ENCODE data around the gene SLC46A1.

SLC46A1 gene

DNA sequence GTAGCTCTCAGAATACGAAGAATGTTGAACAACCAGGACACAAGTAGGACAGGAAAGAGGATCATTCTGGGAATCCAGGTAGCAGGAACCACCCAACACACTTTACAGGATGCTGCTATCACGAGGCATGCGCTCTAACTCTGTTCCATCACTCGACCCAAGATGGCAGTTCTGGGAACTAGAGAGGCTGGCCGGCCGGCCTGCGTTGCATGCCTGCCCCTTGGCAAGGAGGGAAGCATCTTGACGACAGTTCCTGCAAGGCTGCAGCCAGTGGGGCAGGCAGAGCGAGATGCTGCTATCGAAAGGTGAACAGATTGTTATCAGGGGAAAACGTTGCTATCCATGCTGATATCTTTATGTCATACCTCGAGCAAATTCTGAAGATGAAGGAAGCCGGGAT, 19.2 kb upstream of the SLC46A1 start:
- Histone ChIP-seq H3K4me1 (ENCODE audit: control insufficient read depth, insufficient read depth, low read length) (peaks cover 4% of the 10 kb centered on the region), H3K9me3 (ENCODE audit: control insufficient read depth, low read length) (no peaks in the 10 kb centered on the region), H3K4me3 (ENCODE audit: insufficient read depth, low read depth, low read length) (no peak overlapping the region), H3K36me3 (ENCODE audit: control insufficient read depth, insufficient read depth, low read length) (no peaks in the 10 kb centered on the region), H3K27me3 (ENCODE audit: control insufficient read depth, insufficient read depth, low read length, poor library complexity, severe bottlenecking) (no peaks in the 10 kb centered on the region), H3K27ac (ENCODE audit: insufficient read depth, low read depth, low read length, poor library complexity, severe bottlenecking) (no peak overlapping the region)
- 91 to 92% methylated on average over 13 of the region's 13 CpGs for WGBS, 2 experiments

DNA sequence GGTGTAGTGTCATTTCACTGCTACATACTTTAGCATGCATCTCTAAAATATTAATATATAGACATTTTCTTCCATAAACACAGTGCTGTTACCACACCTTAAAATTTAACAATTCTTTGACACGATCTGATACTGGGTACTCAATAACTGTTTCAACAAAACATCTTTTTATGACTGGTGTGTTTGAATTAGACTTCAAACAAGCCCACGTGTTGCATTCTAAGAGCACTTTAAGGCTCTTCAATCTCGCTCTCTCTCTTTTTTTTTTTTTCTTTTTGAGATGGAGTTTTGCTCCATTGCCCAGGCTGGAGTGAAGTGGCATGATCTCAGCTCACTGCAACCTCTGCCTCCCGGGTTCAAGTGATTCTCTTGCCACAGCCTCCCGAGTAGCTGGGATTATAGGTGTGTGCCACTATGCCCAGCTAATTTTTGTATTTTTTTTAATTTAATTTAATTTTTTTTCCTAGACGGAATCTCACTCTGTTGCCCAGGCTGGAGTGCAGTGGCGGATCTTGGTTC, 15.8 kb upstream of the SLC46A1 start:
- Histone ChIP-seq H3K27ac (ENCODE audit: insufficient read depth, low read depth, low read length, poor library complexity, severe bottlenecking) (no peak overlapping the region), H3K4me1 (ENCODE audit: control insufficient read depth, insufficient read depth, low read length) (peaks cover 4% of the 10 kb centered on the region), H3K36me3 (ENCODE audit: control insufficient read depth, insufficient read depth, low read length) (no peaks in the 10 kb centered on the region), H3K4me3 (ENCODE audit: insufficient read depth, low read depth, low read length) (no peak overlapping the region), H3K9me3 (ENCODE audit: control insufficient read depth, low read length) (no peaks in the 10 kb centered on the region), H3K27me3 (ENCODE audit: control insufficient read depth, insufficient read depth, low read length, poor library complexity, severe bottlenecking) (peaks cover 6% of the 10 kb centered on the region)
- 81 to 85% methylated on average over 7 of the region's 7 CpGs for WGBS, 2 experiments

DNA sequence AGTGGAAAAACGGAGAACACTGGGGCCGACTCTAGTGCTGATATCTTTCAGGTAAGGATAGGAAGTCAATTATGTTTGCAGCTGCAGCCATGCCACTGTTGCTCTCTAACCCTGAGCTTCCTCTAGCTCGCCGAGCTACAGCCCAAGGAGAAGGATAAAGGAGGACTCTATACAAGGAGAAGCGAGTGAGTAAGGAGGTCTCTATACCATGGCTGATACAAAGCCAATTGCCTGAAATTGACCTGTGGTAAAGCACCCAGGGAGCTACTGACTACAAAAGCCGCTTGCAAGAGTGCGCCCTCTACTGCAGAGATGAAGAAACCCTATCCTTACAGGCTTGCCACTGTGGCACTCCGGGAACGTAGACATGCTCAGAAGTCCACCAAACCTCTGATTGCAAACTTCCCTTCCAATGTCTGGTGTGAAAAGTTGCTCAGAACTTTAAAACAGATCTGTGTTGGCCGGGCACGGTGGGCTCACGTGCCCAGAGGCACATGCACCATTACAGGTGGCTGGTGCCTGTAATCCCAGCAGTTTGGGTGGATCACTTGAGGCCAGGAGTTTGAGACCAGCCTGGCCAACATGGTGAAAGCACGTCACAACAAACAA, 10.8 kb upstream of the SLC46A1 start:
- WGBS, 2 experiments, result 27 to 30% methylated on average over 13 of the region's 13 CpGs
- no peaks in the 10 kb centered on the region for H3K4me1 ChIP-seq (ENCODE audit: control insufficient read depth, insufficient read depth, low read length)
- no peaks in the 10 kb centered on the region for H3K9me3 ChIP-seq (ENCODE audit: control insufficient read depth, low read length)
- no peak overlapping the region for H3K27ac ChIP-seq (ENCODE audit: insufficient read depth, low read depth, low read length, poor library complexity, severe bottlenecking)
- peaks cover 20% of the 10 kb centered on the region for H3K27me3 ChIP-seq (ENCODE audit: control insufficient read depth, insufficient read depth, low read length, poor library complexity, severe bottlenecking)
- no peaks in the 10 kb centered on the region for H3K36me3 ChIP-seq (ENCODE audit: control insufficient read depth, insufficient read depth, low read length)
- no peak overlapping the region for H3K4me3 ChIP-seq (ENCODE audit: insufficient read depth, low read depth, low read length)

DNA sequence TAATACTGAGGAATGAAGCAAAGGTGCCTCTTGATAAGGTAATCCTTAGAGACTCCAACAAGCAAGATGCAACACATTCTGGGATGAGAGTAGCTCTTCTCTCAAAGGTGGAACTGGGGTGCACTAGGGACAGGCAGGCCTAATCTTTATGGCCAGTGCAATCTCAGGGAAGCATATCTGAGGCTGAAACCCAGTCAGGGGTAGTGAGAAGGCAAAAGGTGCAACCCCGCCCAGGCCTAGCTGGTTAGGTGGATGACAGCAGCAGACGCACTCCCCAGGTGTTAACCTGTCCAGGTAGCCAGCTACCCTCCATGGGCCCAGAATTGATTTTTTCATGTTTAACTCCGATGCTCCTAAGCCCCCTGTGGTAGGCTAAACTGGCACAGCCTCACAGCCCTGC, 9.9 kb upstream of the SLC46A1 start:
- WGBS, 2 experiments, result 88 to 93% methylated on average over 3 of the region's 3 CpGs
- peaks cover 20% of the 10 kb centered on the region for H3K27me3 ChIP-seq (ENCODE audit: control insufficient read depth, insufficient read depth, low read length, poor library complexity, severe bottlenecking)
- H3K9me3 ChIP-seq (ENCODE audit: control insufficient read depth, low read length), result no peaks in the 10 kb centered on the region
- H3K36me3 ChIP-seq (ENCODE audit: control insufficient read depth, insufficient read depth, low read length), result no peaks in the 10 kb centered on the region
- no peak overlapping the region for H3K4me3 ChIP-seq (ENCODE audit: insufficient read depth, low read depth, low read length)
- no peaks in the 10 kb centered on the region for H3K4me1 ChIP-seq (ENCODE audit: control insufficient read depth, insufficient read depth, low read length)
- no peak overlapping the region for H3K27ac ChIP-seq (ENCODE audit: insufficient read depth, low read depth, low read length, poor library complexity, severe bottlenecking)

DNA sequence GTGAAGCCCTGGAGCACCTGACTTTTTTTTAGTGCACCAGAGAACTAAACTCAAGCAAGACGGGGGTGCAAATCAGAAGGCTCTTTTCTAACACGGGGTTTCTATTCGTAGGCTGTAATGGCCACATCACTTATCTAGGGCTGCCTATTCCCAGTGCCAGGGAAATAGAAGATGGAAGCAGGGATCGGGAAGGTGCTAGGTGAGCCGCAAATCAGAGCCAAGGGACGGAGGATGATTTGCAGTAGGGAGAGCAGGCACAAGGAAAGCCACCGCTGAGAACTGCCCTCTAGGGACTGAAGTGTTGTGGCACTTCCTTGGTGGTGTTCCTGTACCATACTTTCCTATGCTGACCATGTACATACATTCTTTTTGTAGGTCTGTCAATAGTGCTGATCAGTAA, 7.8 kb upstream of the SLC46A1 start:
- no peak overlapping the region for H3K4me3 ChIP-seq (ENCODE audit: insufficient read depth, low read depth, low read length)
- H3K36me3 ChIP-seq (ENCODE audit: control insufficient read depth, insufficient read depth, low read length), result no peaks in the 10 kb centered on the region
- H3K4me1 ChIP-seq (ENCODE audit: control insufficient read depth, insufficient read depth, low read length), result no peaks in the 10 kb centered on the region
- H3K27ac ChIP-seq (ENCODE audit: insufficient read depth, low read depth, low read length, poor library complexity, severe bottlenecking), result no peak overlapping the region
- H3K27me3 ChIP-seq (ENCODE audit: control insufficient read depth, insufficient read depth, low read length, poor library complexity, severe bottlenecking), result peaks cover 20% of the 10 kb centered on the region
- 70% methylated on average over 7 of the region's 7 CpGs for WGBS, 2 experiments
- no peaks in the 10 kb centered on the region for H3K9me3 ChIP-seq (ENCODE audit: control insufficient read depth, low read length)

DNA sequence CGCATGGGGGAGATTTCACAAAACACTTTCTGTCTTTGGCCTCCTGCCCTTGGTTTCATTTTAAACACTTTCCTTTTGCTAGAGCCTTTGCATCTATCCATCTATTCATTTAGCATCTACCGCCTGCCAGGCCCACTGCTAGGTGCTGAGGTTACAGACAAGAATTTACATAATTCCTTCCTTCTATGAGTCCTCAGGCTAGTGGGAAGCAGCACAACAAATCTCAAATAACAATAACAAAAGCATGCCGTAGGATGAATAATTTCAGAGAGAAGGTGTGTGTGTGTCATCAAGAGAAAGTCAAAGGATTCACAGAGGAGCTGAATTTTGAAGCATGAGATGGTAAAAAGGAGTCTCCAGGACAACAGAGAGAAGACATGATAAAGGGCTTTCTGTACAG, 6.1 kb upstream of the SLC46A1 start:
- no peak overlapping the region for H3K4me3 ChIP-seq (ENCODE audit: insufficient read depth, low read depth, low read length)
- H3K27me3 ChIP-seq (ENCODE audit: control insufficient read depth, insufficient read depth, low read length, poor library complexity, severe bottlenecking), result peaks cover 17% of the 10 kb centered on the region
- peaks cover 10% of the 10 kb centered on the region for H3K4me1 ChIP-seq (ENCODE audit: control insufficient read depth, insufficient read depth, low read length)
- H3K9me3 ChIP-seq (ENCODE audit: control insufficient read depth, low read length), result no peaks in the 10 kb centered on the region
- H3K36me3 ChIP-seq (ENCODE audit: control insufficient read depth, insufficient read depth, low read length), result no peaks in the 10 kb centered on the region
- H3K27ac ChIP-seq (ENCODE audit: insufficient read depth, low read depth, low read length, poor library complexity, severe bottlenecking), result no peak overlapping the region
- 57 to 59% methylated on average over 3 of the region's 3 CpGs for WGBS, 2 experiments

DNA sequence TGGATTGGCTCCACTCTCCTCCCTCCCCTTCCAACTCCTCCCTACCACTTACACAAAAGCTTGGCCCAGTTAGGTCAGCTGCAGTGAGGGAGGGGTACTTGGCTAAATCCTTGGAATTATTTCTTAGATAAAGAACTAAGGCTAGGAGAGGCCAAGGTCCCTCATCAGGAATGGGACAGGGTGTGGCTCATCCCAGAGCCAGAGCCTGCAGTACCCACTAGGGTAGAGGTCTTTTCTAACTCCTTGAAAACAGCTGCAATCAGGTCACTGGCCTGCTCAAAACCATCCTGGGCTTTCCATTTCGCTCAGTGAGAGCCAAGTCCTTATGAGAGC, 1.9 kb upstream of the SLC46A1 start:
- Histone ChIP-seq H3K9me3 (ENCODE audit: control insufficient read depth, low read length) (no peaks in the 10 kb centered on the region), H3K36me3 (ENCODE audit: control insufficient read depth, insufficient read depth, low read length) (no peaks in the 10 kb centered on the region), H3K4me1 (ENCODE audit: control insufficient read depth, insufficient read depth, low read length) (peaks cover 10% of the 10 kb centered on the region), H3K27me3 (ENCODE audit: control insufficient read depth, insufficient read depth, low read length, poor library complexity, severe bottlenecking) (peaks cover 42% of the 10 kb centered on the region), H3K27ac (ENCODE audit: insufficient read depth, low read depth, low read length, poor library complexity, severe bottlenecking) (no peak overlapping the region), H3K4me3 (ENCODE audit: insufficient read depth, low read depth, low read length) (no peak overlapping the region)
- WGBS, 2 experiments, result 78 to 86% methylated on average over 1 of the region's 1 CpG

DNA sequence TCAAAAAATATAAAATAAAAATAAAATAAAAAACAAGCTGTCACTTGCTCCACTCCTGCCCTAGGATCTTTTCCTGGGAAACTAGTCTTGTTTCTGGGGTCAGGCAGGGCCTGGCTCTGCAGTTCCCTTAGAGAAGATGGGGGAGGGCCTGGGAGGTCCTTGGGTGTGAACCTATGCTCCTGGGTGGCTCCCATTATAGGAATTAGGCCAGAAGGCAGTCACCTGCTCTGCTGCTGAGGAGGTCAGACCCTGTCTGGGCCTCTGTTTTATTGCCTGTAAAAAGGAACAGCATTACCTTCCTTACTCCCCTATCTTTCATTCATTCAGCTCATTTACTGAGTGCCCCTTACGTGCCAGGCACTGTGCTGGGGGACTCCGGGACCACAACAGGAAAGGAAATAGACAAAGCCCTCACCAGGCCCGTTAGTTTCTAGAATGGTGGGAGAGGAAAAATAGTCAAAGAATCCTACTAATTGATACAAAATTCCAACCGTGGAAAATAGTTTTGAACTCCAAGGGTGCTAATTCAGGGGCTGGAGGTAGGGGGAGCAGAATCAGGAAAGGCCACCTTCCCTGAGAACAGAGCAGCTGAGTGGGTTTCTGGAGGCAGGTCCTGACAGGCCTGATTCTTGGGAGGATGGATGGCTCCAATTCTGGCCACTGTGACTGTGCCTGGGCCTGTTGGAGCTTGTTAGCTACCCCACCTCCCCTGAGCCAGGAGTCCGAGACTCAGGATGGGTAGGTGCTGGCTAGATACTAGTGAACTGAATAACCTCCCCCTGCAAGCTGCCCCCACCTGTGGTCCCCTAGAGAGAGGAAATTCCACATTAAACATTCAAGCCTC, 1.3 kb upstream of the SLC46A1 start:
- H3K36me3 ChIP-seq (ENCODE audit: control insufficient read depth, insufficient read depth, low read length), result no peaks in the 10 kb centered on the region
- no peaks in the 10 kb centered on the region for H3K9me3 ChIP-seq (ENCODE audit: control insufficient read depth, low read length)
- H3K27me3 ChIP-seq (ENCODE audit: control insufficient read depth, insufficient read depth, low read length, poor library complexity, severe bottlenecking), result peaks cover 48% of the 10 kb centered on the region
- peaks cover 10% of the 10 kb centered on the region for H3K4me1 ChIP-seq (ENCODE audit: control insufficient read depth, insufficient read depth, low read length)
- no peak overlapping the region for H3K27ac ChIP-seq (ENCODE audit: insufficient read depth, low read depth, low read length, poor library complexity, severe bottlenecking)
- no peak overlapping the region for H3K4me3 ChIP-seq (ENCODE audit: insufficient read depth, low read depth, low read length)
- 59 to 63% methylated on average over 5 of the region's 5 CpGs for WGBS, 2 experiments

DNA sequence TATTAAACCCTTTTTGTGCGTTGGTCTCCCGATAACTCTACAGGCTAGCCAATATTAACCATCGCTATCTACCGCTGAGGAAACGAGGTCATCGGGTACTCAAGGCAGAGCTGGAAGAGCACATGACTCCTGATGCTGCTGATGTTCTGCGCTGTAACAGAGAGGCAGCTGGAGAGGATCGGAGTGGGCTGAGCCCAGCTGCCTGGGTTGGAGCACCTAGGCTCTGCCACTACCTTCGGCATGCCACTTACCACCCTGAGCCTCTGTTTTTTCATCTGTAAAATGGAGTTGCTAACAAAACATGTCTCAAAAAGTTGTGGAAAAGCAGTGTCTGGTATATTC, 432 bp upstream of the SLC46A1 start:
- Histone ChIP-seq H3K27ac (ENCODE audit: insufficient read depth, low read depth, low read length, poor library complexity, severe bottlenecking) (no peak overlapping the region), H3K9me3 (ENCODE audit: control insufficient read depth, low read length) (no peaks in the 10 kb centered on the region), H3K4me1 (ENCODE audit: control insufficient read depth, insufficient read depth, low read length) (peaks cover 10% of the 10 kb centered on the region), H3K4me3 (ENCODE audit: insufficient read depth, low read depth, low read length) (no peak overlapping the region), H3K27me3 (ENCODE audit: control insufficient read depth, insufficient read depth, low read length, poor library complexity, severe bottlenecking) (peaks cover 57% of the 10 kb centered on the region), H3K36me3 (ENCODE audit: control insufficient read depth, insufficient read depth, low read length) (no peaks in the 10 kb centered on the region)
- 37 to 41% methylated on average over 9 of the region's 9 CpGs for WGBS, 2 experiments

DNA sequence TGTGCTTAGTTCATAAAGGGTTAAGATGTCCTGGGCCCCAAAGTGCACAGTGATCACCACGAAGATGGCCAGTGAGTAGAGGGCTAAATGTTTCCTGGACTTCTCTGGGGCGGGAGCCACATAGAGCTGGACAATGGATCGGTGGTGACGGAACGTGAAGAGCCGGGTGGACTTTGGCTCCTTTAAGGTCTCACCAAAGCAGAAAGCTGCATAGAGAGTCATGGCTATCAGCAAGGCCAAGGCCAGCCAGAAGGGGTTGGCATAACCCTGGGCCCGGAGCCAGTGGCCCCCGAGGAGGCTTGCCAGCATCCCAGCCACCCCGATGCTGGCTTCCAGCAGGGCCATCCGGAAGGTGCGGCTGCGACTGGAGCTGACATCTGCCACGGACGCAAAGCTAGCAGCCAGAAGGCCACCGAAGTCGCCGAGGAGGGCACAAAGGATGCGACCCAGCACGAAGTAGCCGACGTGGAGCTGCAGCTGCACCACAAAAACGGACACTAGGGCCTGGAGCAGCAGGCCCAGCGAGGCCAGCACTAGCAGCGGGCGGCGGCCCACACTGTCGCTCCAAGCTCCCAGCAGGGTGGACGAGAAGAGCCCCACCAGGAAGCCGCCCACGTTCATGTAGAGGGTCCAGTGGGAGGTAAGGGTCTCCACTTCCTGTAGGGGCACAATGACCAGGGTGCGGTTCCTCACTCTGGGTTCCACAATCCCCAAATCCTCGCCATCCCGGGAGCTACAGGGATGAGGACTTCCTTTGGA, 1.0 kb downstream of the SLC46A1 start:
- peaks cover 10% of the 10 kb centered on the region for H3K4me1 ChIP-seq (ENCODE audit: control insufficient read depth, insufficient read depth, low read length)
- no peaks in the 10 kb centered on the region for H3K36me3 ChIP-seq (ENCODE audit: control insufficient read depth, insufficient read depth, low read length)
- H3K9me3 ChIP-seq (ENCODE audit: control insufficient read depth, low read length), result no peaks in the 10 kb centered on the region
- WGBS, 2 experiments, result 55 to 56% methylated on average over 33 of the region's 33 CpGs
- no peak overlapping the region for H3K27ac ChIP-seq (ENCODE audit: insufficient read depth, low read depth, low read length, poor library complexity, severe bottlenecking)
- H3K4me3 ChIP-seq (ENCODE audit: insufficient read depth, low read depth, low read length), result peak overlapping the region; percentile 50
- peaks cover 70% of the 10 kb centered on the region for H3K27me3 ChIP-seq (ENCODE audit: control insufficient read depth, insufficient read depth, low read length, poor library complexity, severe bottlenecking)
